ENCODE data around the gene DYNLRB1.

GRCh38 chr20:34495916-34496315 lies 20.3 kb upstream of the DYNLRB1 start:
- TF ChIP-seq, protein P1, sequence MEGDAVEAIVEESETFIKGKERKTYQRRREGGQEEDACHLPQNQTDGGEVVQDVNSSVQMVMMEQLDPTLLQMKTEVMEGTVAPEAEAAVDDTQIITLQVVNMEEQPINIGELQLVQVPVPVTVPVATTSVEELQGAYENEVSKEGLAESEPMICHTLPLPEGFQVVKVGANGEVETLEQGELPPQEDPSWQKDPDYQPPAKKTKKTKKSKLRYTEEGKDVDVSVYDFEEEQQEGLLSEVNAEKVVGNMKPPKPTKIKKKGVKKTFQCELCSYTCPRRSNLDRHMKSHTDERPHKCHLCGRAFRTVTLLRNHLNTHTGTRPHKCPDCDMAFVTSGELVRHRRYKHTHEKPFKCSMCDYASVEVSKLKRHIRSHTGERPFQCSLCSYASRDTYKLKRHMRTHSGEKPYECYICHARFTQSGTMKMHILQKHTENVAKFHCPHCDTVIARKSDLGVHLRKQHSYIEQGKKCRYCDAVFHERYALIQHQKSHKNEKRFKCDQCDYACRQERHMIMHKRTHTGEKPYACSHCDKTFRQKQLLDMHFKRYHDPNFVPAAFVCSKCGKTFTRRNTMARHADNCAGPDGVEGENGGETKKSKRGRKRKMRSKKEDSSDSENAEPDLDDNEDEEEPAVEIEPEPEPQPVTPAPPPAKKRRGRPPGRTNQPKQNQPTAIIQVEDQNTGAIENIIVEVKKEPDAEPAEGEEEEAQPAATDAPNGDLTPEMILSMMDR (conservative IDR thresholded peaks at IDR 0.05; ENCODE audit: low read length), result no peak
- no peak for TF ChIP-seq EZH2phosphoT487 (IDR thresholded peaks at IDR 0.05; ENCODE audit: borderline replicate concordance)

Measured in Loucy (cell line).